Peyer's patch (tissue), 4 donors: Measurements from ENCODE around the gene ASB13. TPM values are rescaled to one million over a fixed set of nuclear protein-coding genes. Genes with fewer than 3 reads are reported as not detected.
A peak's percentile ranks its signal among the peaks of the same experiment; 100 is the strongest.

Experiments
- DNase-seq, 3 donors: peaks; one replicate each; pipeline ENCODE4 v3.0.0-alpha.2; 2017 to 2019
- H3K27ac ChIP-seq, 4 donors: fragments of 200-600 bp; sonication (generic); one replicate each; pipeline ENCODE4 v1.5.1; 2016 to 2019
- H3K27me3 ChIP-seq, 2 donors: fragments of 200-600 bp; sonication (generic); one replicate each; pipeline ENCODE4 v1.5.1; 2019
- H3K36me3 ChIP-seq, 3 donors: fragments of 200-600 bp; sonication (generic); one replicate each; pipeline ENCODE4 v1.5.1; 2016 to 2019
- H3K4me1 ChIP-seq, 4 donors: fragments of 200-600 bp; sonication (generic); one replicate each; pipeline ENCODE4 v1.5.1; 2016 to 2019
- H3K4me3 ChIP-seq, 4 donors: fragments of 200-600 bp; sonication (generic); 1 replicate in 3 of 4; 2 replicates in 1 of 4; pipeline ENCODE4 v1.5.1; 2016 to 2019; ENCODE audit warnings: mild to moderate bottlenecking in 1 of 4
- H3K9me3 ChIP-seq, 4 donors: fragments of 200-600 bp; sonication (generic); one replicate each; pipeline ENCODE4 v1.5.1; 2016 to 2019; ENCODE audit warnings: mild to moderate bottlenecking in 1 of 4
- POLR2A ChIP-seq, 2 donors: fragments of 450-650 bp; IDR thresholded peaks; one replicate each; pipeline ENCODE4 v1.5.1; 2017; ENCODE audit warnings: antibody characterized with exemption in 2 of 2, mild to moderate bottlenecking in 2 of 2, moderate library complexity in 2 of 2
- total RNA-seq, 4 donors: library from RNA; depleted of rRNA; stranded (reverse); fragments of >200 nt; gene quantifications; one replicate each; pipeline ENCODE4 v1.1.0, GENCODE V29; 2016
- TF ChIP-seq, protein P1 (sequence below), 6 experiments: fragments of 450-650 bp in 4 of 6; fragments of 200-600 bp in 2 of 6; sonication (generic) in 1 of 6; IDR thresholded peaks; one replicate each; pipeline ENCODE4 v1.5.1; 2017 to 2019; ENCODE audit warnings: antibody characterized with exemption in 6 of 6, mild to moderate bottlenecking in 3 of 6, moderate library complexity in 1 of 6

Gene ASB13
- total RNA-seq, 4 donors from 2014 or later = 28.1 to 80.9 (median 61.2) TPM

DNA sequence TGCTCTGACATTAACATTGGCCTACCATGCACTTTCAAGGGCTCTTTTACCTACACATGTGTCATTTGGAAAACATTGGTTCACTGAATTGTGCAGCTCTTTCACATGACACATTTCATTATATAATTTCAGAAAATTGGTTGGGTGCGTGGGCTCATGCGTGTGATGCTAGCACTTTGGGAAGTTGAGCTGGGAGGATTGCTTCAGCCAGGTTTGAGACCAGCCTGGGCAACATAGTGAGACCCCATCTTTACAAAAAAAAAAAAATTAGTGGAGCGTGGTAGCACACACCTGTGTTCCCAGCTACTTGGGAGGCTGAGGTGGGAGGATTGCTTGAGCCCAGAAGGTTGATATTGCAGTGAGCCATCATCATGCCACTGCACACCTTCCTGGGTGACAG is 22.2 kb upstream of the ASB13 start:
- Histone ChIP-seq H3K4me3 (no peak overlapping the region), H3K4me1 (peaks cover 0 to 40% (median 4%) of the 10 kb centered on the region in 4 donors), H3K27me3 (no peaks in the 10 kb centered on the region), H3K36me3 (no peaks in the 10 kb centered on the region), H3K9me3 (no peaks in the 10 kb centered on the region), H3K27ac (no peak overlapping the region)
- TF ChIP-seq, protein P1, sequence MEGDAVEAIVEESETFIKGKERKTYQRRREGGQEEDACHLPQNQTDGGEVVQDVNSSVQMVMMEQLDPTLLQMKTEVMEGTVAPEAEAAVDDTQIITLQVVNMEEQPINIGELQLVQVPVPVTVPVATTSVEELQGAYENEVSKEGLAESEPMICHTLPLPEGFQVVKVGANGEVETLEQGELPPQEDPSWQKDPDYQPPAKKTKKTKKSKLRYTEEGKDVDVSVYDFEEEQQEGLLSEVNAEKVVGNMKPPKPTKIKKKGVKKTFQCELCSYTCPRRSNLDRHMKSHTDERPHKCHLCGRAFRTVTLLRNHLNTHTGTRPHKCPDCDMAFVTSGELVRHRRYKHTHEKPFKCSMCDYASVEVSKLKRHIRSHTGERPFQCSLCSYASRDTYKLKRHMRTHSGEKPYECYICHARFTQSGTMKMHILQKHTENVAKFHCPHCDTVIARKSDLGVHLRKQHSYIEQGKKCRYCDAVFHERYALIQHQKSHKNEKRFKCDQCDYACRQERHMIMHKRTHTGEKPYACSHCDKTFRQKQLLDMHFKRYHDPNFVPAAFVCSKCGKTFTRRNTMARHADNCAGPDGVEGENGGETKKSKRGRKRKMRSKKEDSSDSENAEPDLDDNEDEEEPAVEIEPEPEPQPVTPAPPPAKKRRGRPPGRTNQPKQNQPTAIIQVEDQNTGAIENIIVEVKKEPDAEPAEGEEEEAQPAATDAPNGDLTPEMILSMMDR (IDR thresholded peaks at IDR 0.05) = no peak
- TF ChIP-seq POLR2A (IDR thresholded peaks at IDR 0.05) = no peak
- no peak for DNase-seq

DNA sequence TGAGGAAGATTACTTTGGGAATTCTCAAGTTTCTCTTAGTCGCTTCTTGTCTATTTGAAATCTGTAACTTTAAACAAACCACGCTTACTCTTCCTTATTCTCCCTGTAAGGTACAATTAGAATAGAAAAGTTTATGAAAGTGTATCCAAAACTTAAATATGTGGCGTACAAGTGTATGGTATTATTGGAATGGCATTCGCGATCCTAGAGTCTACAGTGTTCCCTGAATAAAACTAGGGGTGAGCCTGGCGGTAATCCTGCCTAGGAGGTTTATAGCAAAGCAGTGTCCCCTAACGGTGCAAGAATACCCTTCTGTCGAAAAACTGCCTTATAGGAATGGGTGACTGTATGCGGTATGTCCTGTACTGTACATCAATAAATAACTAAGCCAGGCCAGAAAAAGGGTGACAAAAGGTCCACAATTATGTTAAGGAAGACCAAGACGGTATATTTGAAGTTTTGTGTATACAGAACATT is 19.4 kb upstream of the ASB13 start:
- Histone ChIP-seq H3K4me3 (peak overlapping the region; percentile 72 to 96 (median 89)), H3K4me1 (peaks cover 0 to 18% (median 2%) of the 10 kb centered on the region in 4 donors), H3K27ac (peak overlapping the region; percentile 90 to 95 (median 93)), H3K27me3 (no peaks in the 10 kb centered on the region), H3K9me3 (no peaks in the 10 kb centered on the region), H3K36me3 (no peaks in the 10 kb centered on the region)
- TF ChIP-seq, protein P1 (IDR thresholded peaks at IDR 0.05) = no peak
- TF ChIP-seq POLR2A (IDR thresholded peaks at IDR 0.05) = no peak
- DNase-seq = no peak

GRCh38 chr10:5684971-5685763 is 18.8 kb upstream of the ASB13 start:
- H3K27ac ChIP-seq = peak overlapping the region; percentile 90 to 95 (median 93)
- H3K9me3 ChIP-seq = no peaks in the 10 kb centered on the region
- peak overlapping the region; percentile 72 to 96 (median 89) for H3K4me3 ChIP-seq
- no peaks in the 10 kb centered on the region for H3K27me3 ChIP-seq
- DNase-seq = peak; percentile 72 to 86 (median 78)
- H3K36me3 ChIP-seq = no peaks in the 10 kb centered on the region
- H3K4me1 ChIP-seq = peaks cover 0 to 18% (median 2%) of the 10 kb centered on the region in 4 donors
- TF ChIP-seq, protein P1 (IDR thresholded peaks at IDR 0.05) = peak in 4 of 6 experiments; percentile 24 to 39 (median 34)
- no peak for TF ChIP-seq POLR2A (IDR thresholded peaks at IDR 0.05)

DNA sequence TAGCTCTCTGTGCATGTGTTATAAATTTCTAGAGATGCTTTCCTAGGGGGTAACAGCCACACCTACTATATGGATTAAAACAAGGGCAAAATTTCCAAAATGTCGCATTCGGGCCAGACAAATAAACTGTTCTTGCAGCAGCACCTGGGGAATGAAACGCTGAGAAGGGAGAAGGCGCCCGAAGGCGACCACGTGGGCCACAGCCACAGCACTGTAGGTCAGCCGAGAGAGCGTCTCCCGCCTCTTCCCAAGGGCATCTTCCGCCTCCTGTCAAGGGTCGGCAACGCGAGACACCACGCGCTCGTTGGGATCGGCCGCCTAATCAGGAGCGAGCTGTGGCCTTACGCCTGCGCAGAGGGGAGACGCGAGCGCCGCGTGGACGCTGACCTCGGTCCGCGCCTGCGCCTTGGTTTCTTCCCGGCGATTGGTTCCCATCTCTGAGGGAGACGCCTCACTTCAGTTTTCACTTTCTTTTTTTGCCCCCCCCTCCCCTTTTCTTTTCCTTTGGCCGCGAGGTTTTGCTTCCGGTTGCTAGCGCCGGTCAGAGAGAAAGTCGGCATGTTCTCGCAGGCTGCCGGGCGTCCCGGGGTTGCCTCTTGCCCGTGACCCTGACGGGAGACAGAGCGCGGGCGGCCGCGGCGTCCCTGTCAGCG is 18.0 kb upstream of the ASB13 start, which contains the start of gene TASOR2:
Gene TASOR2 (plus strand): TSS at position 521 of the 653 bp plus-strand sequence. CDS start 35,805 bp downstream, outside the sequence.
- Histone ChIP-seq H3K27ac (peak within 1 kb of the TSS; percentile 90 to 95 (median 93)), H3K9me3 (no peaks in the 10 kb centered on the region), H3K27me3 (no peaks in the 10 kb centered on the region), H3K4me3 (peak within 1 kb of the TSS; percentile 72 to 96 (median 89)), H3K36me3 (no peaks in the 10 kb centered on the region), H3K4me1 (peaks cover 0 to 18% (median 2%) of the 10 kb centered on the region in 4 donors)
- TF ChIP-seq POLR2A (IDR thresholded peaks at IDR 0.05) = peak; percentile 34 to 60
- TF ChIP-seq, protein P1 (IDR thresholded peaks at IDR 0.05) = no peak
- peak; percentile 94 to 99 (median 99) for DNase-seq

DNA sequence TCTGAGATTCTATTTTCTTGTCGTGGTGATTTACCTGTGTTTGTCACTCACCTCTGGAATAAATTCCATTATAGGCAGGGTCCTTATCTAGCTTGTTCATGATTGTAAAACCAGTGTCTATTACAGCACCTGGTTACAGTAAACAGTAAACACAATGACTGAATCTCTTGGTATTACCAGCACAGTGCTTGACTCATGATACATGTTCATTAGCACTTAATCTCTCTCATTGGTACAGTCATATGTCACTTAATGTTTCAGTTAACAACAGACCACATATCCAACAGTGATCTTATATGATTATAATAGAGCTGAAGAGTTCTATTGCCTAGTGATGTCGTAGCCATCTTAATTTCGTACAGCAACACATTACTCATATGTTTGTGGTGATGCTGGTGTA is 16.7 kb upstream of the ASB13 start:
- Histone ChIP-seq H3K36me3 (no peaks in the 10 kb centered on the region), H3K4me3 (no peak overlapping the region), H3K9me3 (no peaks in the 10 kb centered on the region), H3K4me1 (peaks cover 0 to 18% (median 2%) of the 10 kb centered on the region in 4 donors), H3K27ac (no peak overlapping the region), H3K27me3 (no peaks in the 10 kb centered on the region)
- DNase-seq = no peak
- TF ChIP-seq, protein P1 (IDR thresholded peaks at IDR 0.05) = no peak
- TF ChIP-seq POLR2A (IDR thresholded peaks at IDR 0.05) = no peak
